Breast epithelium (tissue), 4 donors: ENCODE measurements around the gene NDC80. TPM values are rescaled to one million over a fixed set of nuclear protein-coding genes. Genes with fewer than 3 reads are reported as not detected.

Experiments
- DNase-seq, 2 donors: peaks; one replicate each; pipeline ENCODE4 v3.0.0-alpha.2; 2019; ENCODE audit warnings: low spot score in 2 of 2
- H3K27ac ChIP-seq, 2 donors: fragments of 200-600 bp; sonication (generic) in 1 of 2; one replicate each; pipeline ENCODE4 v1.5.1; 2016 to 2019; ENCODE audit warnings: mild to moderate bottlenecking in 1 of 2
- H3K27me3 ChIP-seq, 2 donors: fragments of 200-600 bp; sonication (generic) in 1 of 2; one replicate each; pipeline versions ENCODE4 v1.5.1 to v1.6.0; 2017 to 2019; ENCODE audit warnings: control low read depth in 1 of 2, mild to moderate bottlenecking in 1 of 2
- H3K36me3 ChIP-seq: fragments of 200-600 bp; one replicate; pipeline ENCODE4 v1.5.1; 2019
- H3K4me1 ChIP-seq, 2 donors: fragments of 200-600 bp; sonication (generic); one replicate each; pipeline ENCODE4 v1.5.1; 2016 to 2019; ENCODE audit warnings: control low read depth in 1 of 2
- H3K4me3 ChIP-seq, 3 donors: fragments of 200-600 bp; sonication (generic); 1 replicate in 2 of 3; 2 replicates in 1 of 3; pipeline ENCODE4 v1.5.1; 2016 to 2019; ENCODE audit warnings: mild to moderate bottlenecking in 3 of 3, moderate library complexity in 2 of 3
- H3K9me3 ChIP-seq, 2 donors: fragments of 200-600 bp; sonication (generic) in 1 of 2; one replicate each; pipeline ENCODE4 v1.5.1; 2016 to 2019; ENCODE audit warnings: control low read depth in 1 of 2
- POLR2A ChIP-seq: fragments of 450-650 bp; IDR thresholded peaks from one replicate; pipeline ENCODE4 v1.6.1; 2016; ENCODE audit warnings: antibody characterized with exemption, mild to moderate bottlenecking, moderate library complexity
- POLR2AphosphoS5 ChIP-seq, 3 donors: sonication (generic); formaldehyde crosslinking; IDR thresholded peaks; one replicate each; pipeline ENCODE4 v1.6.1; 2017; ENCODE audit warnings: antibody characterized with exemption in 3 of 3
- intact Hi-C: fragments of 100-400 bp; cut with DNase I; formaldehyde crosslinking; loops from one replicate; pipeline ENCODE4 v1.15.1; 2023; ENCODE audit warnings: low total_unique reads
- total RNA-seq, 3 donors: library from RNA; depleted of rRNA; stranded (reverse); fragments of >200 nt; gene quantifications; one replicate each; pipeline ENCODE4 v1.1.0, GENCODE V29; 2016
- TF ChIP-seq, protein P1 (sequence below), 3 donors: fragments of 450-650 bp; IDR thresholded peaks; one replicate each; pipeline ENCODE4 v1.5.1; 2016 to 2017; ENCODE audit warnings: antibody characterized with exemption in 3 of 3, mild to moderate bottlenecking in 3 of 3, moderate library complexity in 3 of 3

The NDC80 gene
- total RNA-seq, 3 donors from 2014 or later, result 0.44 to 0.98 (median 0.96) TPM

GRCh38 chr18:2602844-2603243, 31.5 kb downstream of the NDC80 start:
- Histone ChIP-seq H3K36me3 (no peaks in the 10 kb centered on the region), H3K4me1 (no peaks in the 10 kb centered on the region), H3K9me3 (no peaks in the 10 kb centered on the region), H3K27ac (no peak overlapping the region), H3K4me3 (no peak overlapping the region), H3K27me3 (no peaks in the 10 kb centered on the region)
- intact Hi-C loops, result no loop called here
- no peak for TF ChIP-seq POLR2AphosphoS5 (IDR thresholded peaks at IDR 0.05)
- TF ChIP-seq POLR2A, result no peak
- TF ChIP-seq, protein P1, sequence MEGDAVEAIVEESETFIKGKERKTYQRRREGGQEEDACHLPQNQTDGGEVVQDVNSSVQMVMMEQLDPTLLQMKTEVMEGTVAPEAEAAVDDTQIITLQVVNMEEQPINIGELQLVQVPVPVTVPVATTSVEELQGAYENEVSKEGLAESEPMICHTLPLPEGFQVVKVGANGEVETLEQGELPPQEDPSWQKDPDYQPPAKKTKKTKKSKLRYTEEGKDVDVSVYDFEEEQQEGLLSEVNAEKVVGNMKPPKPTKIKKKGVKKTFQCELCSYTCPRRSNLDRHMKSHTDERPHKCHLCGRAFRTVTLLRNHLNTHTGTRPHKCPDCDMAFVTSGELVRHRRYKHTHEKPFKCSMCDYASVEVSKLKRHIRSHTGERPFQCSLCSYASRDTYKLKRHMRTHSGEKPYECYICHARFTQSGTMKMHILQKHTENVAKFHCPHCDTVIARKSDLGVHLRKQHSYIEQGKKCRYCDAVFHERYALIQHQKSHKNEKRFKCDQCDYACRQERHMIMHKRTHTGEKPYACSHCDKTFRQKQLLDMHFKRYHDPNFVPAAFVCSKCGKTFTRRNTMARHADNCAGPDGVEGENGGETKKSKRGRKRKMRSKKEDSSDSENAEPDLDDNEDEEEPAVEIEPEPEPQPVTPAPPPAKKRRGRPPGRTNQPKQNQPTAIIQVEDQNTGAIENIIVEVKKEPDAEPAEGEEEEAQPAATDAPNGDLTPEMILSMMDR (IDR thresholded peaks at IDR 0.05), result no peak
- no peak for DNase-seq

- intact Hi-C loops, result loop anchor here (5.0 kb wide), 1 partner anchor 126 kb away; no protein-coding TSS in a partner anchor
Measured at GRCh38 chr18:2606335-2606734, 35.0 kb downstream of the NDC80 start.

GRCh38 chr18:2609604-2610003, 38.2 kb downstream of the NDC80 start:
- Histone ChIP-seq H3K27ac (no peak overlapping the region), H3K4me1 (no peaks in the 10 kb centered on the region), H3K27me3 (no peaks in the 10 kb centered on the region), H3K9me3 (no peaks in the 10 kb centered on the region), H3K4me3 (no peak overlapping the region), H3K36me3 (no peaks in the 10 kb centered on the region)
- intact Hi-C loops, result loop anchor here (5.0 kb wide), 1 partner anchor 123 kb away; no protein-coding TSS in a partner anchor
- no peak for DNase-seq
- TF ChIP-seq POLR2AphosphoS5 (IDR thresholded peaks at IDR 0.05), result no peak
- TF ChIP-seq, protein P1 (IDR thresholded peaks at IDR 0.05), result no peak
- TF ChIP-seq POLR2A, result no peak

More at GRCh38 chr18:2606335-2606734, 35.0 kb downstream of the NDC80 start:
- no peak for DNase-seq
- Histone ChIP-seq H3K4me3 (no peak overlapping the region), H3K27ac (no peak overlapping the region), H3K27me3 (no peaks in the 10 kb centered on the region), H3K9me3 (no peaks in the 10 kb centered on the region), H3K4me1 (no peaks in the 10 kb centered on the region), H3K36me3 (no peaks in the 10 kb centered on the region)
- TF ChIP-seq POLR2AphosphoS5 (IDR thresholded peaks at IDR 0.05) (no peak), POLR2A (no peak)
- TF ChIP-seq, protein P1 (IDR thresholded peaks at IDR 0.05), result no peak

DNA sequence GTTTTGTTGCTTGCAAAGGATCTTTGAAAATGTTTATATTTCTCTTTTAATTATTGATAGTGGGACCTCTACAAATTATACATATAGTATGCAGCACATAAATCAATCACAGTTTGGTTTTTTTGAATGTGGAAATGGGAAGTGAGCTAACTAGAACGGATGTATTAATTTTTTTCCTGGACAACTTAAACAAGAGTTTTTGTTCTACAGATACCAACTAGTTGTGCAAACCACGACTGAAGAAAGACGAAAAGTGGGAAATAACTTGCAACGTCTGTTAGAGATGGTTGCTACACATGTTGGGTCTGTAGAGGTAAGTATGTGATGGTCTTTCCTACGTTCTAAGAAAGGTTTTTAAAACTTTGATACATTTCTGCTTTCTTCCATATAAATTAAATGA, 39.2 kb downstream of the NDC80 start:
- DNase-seq, result no peak
- no peak for TF ChIP-seq POLR2AphosphoS5 (IDR thresholded peaks at IDR 0.05)
- TF ChIP-seq POLR2A, result no peak
- TF ChIP-seq, protein P1 (IDR thresholded peaks at IDR 0.05), result no peak
- Histone ChIP-seq H3K27me3 (no peaks in the 10 kb centered on the region), H3K9me3 (no peaks in the 10 kb centered on the region), H3K27ac (no peak overlapping the region), H3K36me3 (no peaks in the 10 kb centered on the region), H3K4me3 (no peak overlapping the region), H3K4me1 (no peaks in the 10 kb centered on the region)
- intact Hi-C loops, result no loop called here

DNA sequence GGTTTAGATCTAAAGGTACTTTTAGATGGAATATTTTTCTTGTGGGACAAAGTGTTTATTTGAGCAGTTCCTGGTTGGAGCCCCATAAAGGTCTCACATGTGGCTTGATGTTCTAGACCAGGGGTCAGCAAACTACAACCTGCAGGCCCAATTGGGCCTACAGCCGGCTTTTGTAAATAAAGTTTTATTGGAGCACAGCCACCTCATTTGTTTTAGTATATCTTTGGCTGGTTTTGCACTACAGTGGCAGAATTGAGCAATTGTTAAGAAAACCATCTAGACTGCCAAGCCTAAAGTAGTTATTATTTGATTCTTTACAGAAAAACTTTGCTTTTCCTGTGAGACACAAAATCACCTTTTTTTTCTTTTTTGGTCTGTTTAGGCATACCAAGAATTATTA, 41.6 kb downstream of the NDC80 start:
- no peaks in the 10 kb centered on the region for H3K4me1 ChIP-seq
- H3K36me3 ChIP-seq, result no peaks in the 10 kb centered on the region
- H3K27me3 ChIP-seq, result no peaks in the 10 kb centered on the region
- no peak overlapping the region for H3K27ac ChIP-seq
- H3K4me3 ChIP-seq, result no peak overlapping the region
- no peaks in the 10 kb centered on the region for H3K9me3 ChIP-seq
- TF ChIP-seq POLR2A (no peak), POLR2AphosphoS5 (IDR thresholded peaks at IDR 0.05) (no peak)
- TF ChIP-seq, protein P1 (IDR thresholded peaks at IDR 0.05), result no peak
- no peak for DNase-seq
- intact Hi-C loops, result no loop called here
